DMS53 treated with DMSO at 0.1 percent for 48 hours (cell line): ENCODE measurements around the gene ALG11.
"Not testable (repeated sequence)": the region's sequence is repeated elsewhere in the genome, so short reads cannot be mapped to it uniquely, and the experiment has no call there.

Experiments used
- DNase-seq: peaks from one replicate; lab custom pipeline; 2025; ENCODE audit not compliant: unreplicated experiment; lab: John Stamatoyannopoulos, UW

Gene ALG11

DNA sequence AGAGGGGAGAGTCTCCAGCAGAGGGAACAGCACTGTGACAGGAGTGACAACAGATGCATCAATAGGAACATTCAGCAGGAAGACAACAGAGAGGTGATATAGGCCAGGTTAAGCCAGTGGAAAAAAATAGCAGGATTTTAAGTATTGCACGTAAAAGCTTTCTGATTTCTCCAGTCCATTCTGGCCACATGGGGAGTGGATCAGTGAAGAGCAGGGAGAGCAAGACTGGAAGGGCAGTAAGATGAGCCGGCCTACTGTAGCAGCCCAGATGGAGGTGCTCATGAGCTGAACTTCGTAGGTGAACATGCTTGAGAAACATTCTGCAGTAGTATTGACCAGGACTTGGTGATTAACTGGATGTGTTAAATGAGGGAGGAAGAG lies 14.0 kb downstream of the ALG11 start:
- no peak for DNase-seq

DNA sequence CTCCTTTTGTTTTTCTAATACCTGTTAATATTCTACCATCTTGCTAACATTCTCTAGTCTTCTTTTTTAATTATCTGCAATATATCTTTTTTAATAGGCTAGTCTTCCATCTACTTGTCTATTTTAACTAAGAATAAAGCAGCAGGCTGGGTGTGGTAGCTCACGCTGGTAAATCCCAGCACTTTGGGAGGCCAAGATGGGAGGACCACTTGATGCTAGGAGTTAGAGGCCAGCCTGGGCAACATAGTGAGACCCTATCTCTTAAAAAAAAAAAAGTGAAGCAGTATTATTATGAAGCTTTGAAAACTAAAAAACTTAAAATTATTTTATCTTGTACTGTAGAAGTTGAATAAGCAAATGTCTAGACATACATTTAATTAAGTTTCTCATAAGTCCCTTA lies 15.6 kb downstream of the ALG11 start:
- no peak for DNase-seq

DNA sequence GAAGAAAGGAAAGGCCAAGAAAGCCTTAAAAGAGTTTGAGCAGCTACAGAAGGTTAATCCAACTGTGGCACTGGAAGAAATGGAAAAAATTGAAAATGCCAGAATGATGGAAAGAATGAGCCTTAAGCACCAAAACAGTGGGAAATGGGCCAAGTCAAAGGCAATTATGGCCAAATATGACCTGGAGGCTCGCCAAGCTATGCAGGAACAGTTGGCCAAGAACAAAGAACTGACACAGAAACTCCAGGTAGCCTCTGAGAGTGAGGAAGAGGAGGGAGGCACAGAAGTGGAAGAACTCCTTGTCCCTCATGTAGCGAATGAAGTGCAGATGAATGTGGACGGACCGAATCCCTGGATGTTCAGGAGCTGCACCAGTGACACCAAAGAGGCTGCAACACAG lies 17.4 kb downstream of the ALG11 start:
- no peak for DNase-seq

DNA sequence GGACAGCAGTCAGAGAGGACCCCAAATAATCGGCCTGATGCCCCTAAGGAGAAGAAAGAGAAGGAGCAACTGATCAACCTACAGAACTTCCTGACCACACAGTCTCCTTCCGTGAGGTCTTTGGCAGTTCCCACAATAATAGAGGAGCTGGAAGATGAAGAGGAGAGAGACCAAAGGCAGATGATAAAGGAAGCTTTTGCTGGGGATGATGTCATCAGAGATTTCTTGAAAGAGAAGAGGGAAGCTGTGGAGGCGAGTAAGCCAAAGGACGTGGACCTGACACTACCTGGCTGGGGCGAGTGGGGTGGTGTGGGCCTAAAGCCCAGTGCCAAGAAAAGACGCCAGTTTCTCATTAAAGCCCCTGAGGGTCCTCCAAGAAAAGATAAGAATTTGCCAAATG lies 18.2 kb downstream of the ALG11 start:
- not testable (repeated sequence) for DNase-seq

DNA sequence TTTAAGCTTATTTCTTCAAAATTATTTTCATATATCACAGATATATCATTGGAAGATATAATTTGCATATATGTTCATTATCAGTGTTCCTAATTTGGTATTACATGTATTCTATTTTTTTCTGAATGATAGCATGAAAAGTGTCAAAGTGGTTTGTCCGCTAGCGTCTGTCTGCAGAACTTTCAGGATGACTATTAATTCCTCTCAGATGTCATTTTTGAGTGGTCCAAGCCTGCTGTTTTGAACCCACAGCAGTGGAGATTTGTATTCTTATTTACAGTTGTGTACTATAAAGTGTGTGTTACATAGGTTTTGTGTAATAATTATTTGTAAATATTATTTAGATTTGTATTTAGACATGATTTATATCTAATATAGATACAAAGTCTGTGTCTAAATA lies 20.8 kb downstream of the ALG11 start:
- DNase-seq, result no peak

DNA sequence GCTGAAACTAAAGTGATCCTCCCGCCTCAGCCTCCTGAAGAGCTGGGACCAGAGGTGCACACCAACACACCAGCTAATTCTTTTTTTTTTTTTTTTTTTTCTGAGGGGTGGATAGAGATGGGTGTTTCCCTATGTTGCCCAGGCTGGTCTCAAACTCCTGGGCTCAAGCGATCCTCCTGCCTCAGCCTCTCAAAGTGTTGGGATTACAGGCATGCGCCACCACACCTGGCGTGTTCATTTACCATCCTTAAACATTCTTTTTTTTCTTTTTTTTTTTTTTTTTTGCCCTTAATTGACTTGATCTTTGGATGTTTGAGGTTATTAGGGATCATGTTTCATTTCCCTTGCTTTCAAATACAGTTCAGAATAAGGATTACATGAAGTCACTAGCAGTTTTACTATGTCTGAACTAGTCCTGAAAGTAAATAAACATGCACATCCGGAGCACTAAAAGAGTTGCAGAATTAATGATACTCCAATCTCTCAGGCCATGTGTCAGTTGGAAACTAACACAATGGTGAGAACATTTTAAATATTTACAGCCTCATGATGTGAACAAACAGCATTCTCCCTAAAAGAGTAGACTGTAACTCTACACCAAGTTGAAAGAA lies 22.5 kb downstream of the ALG11 start:
- DNase-seq, result peak; percentile 86

DNA sequence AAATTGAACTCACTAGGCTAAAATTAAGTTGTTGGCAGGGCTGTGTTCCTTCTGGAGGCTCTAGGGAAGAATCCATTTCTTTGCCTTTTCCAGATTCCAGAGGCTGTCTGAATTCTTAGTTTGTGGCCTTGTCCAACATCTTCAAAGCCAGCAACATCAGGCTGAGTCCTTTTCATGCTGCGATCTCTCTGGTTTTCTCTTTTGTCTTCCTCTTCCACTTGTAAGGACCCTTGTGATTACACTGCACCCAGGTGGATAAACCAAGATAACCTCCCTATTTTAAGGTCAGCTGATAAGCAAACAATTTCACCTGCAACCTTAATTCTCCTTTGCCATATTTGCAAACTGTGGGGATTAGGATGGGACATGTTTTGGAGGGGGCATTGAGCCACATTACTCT lies 23.8 kb downstream of the ALG11 start:
- no peak for DNase-seq

DNA sequence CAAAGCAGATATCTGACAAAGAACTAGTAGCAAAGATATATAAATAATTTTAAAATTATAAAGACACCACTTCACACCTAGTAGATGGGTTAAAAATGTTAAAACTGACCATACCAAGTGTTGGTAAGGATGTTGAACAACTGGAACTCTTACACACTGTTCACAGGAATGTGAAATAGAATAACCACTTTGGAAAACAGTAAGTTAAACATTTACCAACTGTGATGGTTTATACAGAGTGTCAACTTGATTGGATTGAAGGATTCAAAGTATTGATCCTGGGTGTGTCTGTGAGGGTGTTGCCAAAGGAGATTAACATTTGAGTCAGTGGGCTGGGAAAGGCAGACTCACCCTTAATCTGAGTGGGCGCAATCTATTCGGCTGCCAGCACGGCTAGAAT lies 31.5 kb downstream of the ALG11 start:
- DNase-seq, result no peak

DNA sequence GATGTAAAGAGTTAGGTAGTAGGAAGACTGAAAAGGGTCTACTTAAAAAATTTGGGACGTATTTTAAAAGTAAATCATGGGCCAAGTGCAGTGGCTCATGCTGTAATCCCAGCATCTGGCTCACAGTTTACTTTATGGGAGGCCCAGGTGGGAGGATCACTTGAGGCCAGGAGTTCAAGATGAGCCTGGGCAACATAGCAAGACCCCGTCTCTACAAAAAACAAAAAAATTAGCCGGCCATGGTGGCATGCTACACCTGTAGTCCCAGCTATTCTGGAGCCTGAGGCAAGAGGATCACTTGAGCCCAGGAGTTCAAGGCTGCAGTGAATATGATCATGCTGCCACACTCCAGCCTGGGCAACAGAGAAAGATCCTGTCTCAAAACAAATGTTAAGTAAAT lies 35.3 kb downstream of the ALG11 start:
- no peak for DNase-seq

DNA sequence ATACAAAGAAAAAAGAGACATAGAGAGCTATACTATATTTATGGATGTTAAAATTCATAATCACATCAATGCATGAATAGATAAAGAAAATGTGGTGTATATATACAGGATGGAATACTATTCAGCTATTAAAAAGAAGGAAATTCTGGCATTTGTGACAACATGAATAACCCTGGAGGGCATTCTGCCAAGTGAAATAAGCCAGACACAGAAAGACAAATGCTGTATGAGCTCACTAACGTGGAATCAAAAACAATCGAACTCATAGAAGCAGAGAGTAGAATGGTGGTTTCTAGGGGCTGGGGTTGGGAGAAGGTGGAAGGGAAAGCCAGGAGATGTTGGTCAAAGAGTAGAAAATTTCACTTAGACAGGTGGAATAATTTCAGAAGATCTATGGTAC lies 36.3 kb downstream of the ALG11 start:
- DNase-seq, result no peak

DNA sequence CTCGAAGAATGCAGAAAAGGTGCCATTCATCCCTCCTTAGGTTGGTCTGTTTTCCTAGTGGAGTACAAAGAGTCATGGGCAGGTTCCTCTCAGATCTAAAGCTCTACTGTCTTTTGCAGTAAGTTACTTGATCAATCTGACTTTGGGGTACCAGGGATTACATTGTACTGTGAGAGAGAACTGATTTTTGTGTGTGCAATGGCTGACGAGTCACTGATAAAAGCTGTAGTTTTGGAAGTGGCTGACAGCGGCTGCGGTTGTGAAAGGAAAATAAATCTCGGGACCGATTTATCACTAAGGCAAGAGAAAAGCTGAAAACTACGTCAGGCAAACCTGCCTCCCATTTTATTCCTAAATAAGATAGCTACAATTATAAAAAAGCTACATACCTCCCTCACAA lies 39.2 kb downstream of the ALG11 start:
- no peak for DNase-seq

DNA sequence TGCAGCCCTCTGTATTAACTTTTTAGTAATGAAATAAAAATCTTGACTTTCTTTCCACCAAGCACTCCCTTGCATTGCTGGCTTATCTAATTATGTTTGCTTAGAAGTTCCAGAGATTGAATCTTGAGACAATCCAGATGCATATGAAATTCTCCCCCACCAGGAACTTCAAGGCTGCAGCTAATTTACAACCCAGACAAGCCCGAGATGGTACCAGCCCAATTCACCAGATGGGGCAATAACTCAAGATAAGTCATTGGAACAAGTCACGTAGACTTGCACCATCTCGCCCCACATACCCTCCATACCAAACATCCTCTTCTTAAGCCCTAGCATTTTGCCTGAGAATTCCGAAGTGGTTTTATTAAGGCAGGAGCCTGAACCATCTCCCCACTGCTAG lies 41.3 kb downstream of the ALG11 start:
- DNase-seq, result no peak

DNA sequence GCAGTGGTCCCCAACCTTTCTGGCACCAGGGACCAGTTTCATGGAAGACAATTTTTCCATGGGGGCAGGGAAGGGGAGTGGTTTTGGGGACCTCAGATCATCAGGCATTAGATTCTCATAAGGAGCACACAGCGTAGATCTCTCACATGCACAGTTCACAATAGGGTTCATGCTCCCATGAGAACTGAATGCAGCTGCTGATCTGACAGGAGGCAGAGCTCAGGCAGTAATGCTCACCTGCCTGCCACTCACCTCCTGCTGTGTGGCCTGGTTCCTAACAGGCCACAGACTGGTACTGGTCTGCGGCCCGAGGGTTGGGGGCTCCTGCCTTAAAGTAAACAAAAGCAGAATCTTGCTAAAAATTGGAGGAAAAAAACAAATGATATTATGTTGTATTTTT lies 48.9 kb downstream of the ALG11 start:
- not testable (repeated sequence) for DNase-seq

DNA sequence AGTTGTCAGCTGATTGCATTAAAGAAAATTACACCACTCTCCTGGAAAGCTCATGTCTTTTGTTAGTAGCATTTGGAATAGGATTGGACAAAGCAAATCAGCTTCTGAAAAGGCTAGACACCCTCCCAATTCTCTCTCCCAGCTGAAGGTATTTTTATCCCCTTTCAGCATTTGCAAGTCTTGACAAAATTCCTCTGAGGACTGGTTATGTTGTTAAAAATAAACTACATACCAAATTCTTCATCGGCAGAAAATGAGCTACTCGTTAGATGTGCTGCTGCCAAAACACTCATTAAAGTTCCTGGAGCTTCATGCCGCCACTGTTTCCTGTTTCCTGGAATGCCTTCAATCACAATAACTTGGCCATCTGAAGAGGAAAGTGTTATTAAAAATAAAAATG lies 49.4 kb downstream of the ALG11 start:
- DNase-seq, result no peak

DNA sequence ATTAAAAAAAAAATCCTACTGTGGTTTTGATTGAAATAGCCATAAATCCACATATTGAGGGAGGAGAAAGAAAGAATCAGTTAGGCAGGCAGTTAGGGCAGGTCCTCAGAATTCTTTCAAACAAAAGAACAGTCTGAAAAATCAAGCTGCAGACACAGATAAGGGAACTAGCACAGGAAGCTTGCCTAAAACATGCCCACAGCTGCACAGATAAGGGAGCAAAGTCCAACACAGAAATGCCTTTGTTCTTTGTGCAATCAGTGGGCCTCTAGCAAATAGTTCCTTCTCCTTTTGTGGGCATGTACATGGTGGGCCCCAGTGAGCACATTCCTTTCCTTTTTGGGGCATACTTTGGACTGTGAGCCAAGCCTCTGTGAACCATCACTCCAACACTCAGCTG lies 55.0 kb downstream of the ALG11 start:
- no peak for DNase-seq

DNA sequence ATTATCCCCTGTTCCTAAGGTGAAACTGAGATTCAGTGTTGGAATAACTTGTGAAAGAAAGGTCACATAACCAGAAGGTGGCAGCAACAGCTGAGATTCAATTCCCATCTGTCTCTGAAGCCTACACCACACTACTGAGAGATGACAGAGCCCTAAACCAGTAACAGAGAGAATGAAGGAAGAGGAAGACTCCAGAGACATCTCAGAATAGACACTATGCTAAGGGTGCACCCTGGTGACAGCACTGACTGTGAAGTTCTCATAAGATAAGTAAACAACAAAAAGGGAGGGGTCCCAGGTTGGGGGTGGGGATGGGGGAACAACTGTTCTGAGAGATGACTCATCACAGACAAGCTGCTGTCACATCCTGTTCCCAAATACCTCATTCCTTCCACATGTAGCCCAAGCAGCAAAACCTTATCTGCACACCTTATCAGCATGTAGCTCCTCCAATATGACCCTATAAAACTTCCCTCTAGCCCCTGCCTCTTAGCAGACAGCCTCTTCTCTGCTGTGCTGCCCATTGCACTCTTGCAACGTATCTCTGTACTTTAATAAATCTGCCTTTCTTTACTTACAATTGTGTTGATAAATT lies 58.8 kb downstream of the ALG11 start:
- DNase-seq, result peak; percentile 58
